NOMO-1 (cell line): Measurements from ENCODE around the gene PRIMPOL.
"Not testable (repeated sequence)": the region's sequence is repeated elsewhere in the genome, so short reads cannot be mapped to it uniquely, and the experiment has no call there.

Experiments
- DNase-seq, 2 experiments: peaks; one replicate each; lab custom pipeline; 2025; ENCODE audit not compliant: unreplicated experiment in 2 of 2; lab: John Stamatoyannopoulos, UW

PRIMPOL gene

DNA sequence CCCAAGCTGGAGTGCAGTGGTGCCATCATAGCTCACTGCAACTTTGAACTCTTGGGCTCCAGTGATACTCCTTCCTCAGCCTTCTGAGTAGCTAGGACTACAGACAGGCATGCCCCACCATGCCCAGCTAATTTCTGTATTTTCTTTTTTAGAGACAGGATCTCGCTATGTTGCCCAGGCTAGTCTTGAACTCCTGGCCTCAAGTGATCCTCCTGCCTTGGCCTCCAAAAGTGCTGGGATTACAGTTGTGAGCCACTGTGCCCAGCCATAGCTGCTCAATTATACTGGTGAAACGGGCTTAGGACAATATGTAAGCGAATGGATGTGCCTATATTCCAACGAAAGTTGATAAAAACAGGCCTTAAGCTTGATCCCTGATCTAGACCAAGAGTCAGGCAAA is 13.4 kb upstream of the PRIMPOL start:
- no peak for DNase-seq

DNA sequence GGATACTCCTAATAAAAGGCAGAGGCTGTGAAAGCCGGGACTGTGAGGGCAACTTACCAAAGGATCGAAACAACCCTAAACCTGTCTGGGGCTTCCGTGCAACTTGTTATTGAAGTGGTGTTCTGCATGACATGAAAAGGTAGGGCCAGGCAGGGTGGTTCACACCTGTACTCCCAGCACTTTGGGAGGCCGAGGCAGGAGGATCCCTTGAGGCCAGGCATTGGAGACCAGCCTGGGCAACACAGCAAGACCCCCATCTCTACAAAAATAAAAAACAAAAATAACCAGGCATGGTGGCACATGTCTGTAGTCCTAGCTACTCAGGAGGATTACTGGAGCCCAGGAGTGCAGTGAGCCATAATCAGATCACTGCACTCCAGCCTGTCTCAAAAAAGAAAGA is 12.6 kb upstream of the PRIMPOL start:
- DNase-seq: no peak

DNA sequence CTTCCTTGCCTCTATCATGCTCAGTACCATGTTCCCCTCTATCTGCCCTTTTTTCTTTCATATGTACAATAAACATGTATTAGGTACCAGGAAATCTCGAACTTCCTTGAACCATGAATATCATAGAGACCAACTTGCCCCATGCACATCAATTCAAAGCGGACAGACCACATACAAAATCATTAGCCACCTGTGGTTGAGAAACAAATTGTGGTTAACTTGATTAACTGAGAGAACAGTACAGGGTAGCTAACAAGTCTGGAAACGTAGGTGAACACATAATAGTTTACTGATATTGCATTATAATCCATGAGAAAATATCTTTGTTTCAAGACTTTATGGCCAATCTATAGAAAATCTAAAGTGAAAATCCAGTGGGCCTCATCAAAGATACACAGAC is 8.5 kb upstream of the PRIMPOL start:
- no peak for DNase-seq

DNA sequence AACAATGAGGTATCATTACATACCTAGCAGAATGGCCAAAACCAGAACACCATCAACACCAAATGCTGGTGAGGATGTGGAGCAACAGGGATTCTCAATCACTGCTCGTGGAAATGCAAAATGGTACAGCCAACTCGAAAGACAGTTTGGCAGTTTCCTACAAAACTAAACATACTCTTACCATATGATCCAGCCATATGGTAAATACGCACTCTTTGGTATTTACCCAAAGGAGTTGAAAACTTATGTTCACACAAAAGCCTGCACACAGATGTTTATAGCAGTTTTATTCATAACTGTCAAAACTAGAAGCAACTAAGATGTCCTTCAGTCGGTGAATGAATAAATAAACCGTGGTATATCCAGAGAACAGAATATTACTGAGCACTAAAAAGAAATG is 8.1 kb upstream of the PRIMPOL start:
- DNase-seq: no peak

DNA sequence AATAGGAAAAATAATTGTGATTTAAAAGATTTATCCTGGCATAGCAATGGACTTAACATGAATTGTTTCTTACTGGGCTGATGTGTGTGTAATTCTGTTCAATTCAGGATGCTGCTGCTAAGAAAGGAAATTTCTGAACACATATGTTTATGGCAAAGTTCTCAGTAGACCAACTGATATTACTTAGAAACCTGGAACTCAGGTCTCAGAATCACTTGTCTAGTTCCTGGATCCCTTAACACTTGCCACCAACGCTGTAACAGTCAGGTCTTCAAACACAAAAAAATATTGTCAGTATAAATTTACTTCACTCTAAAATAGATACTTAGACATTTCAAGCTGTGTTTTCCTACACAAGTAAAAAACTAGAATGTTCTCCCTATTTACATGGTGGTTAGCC is 5.8 kb upstream of the PRIMPOL start:
- no peak for DNase-seq

DNA sequence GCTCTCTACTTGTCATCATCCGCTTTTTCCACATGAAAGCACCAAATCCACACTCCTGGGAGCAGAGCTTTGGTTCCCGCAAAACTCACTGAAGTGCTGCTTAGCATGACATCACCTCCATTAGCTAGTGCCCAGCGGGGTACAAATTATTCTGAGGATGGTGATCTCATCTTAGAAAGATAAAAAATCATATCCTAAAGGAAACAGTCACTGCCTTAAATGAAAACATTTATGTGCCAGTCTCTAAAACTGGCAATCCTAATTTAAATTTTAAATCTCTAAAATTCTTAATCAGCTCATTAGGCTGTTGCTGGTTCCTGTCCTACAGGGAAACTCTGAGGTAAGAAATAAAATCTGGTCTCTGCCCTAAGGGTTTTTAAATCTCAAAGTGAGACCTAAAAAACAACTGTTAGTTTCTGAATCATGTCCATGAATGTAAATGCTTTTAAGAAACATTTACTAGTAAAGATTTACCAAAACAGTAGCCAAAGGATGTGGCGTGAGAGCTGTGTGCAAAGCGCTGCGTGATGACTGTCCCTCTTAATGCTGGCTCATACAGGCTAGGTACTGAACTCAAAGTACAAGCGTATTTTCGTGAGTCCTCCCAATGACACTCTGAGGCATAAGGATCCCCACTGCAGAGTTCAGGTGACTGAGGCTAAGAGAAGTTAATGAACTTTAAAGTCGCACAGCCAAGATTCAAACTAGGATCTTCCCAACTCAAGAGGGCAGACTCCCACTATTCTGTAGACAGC is 4.8 kb upstream of the PRIMPOL start:
- no peak for DNase-seq

DNA sequence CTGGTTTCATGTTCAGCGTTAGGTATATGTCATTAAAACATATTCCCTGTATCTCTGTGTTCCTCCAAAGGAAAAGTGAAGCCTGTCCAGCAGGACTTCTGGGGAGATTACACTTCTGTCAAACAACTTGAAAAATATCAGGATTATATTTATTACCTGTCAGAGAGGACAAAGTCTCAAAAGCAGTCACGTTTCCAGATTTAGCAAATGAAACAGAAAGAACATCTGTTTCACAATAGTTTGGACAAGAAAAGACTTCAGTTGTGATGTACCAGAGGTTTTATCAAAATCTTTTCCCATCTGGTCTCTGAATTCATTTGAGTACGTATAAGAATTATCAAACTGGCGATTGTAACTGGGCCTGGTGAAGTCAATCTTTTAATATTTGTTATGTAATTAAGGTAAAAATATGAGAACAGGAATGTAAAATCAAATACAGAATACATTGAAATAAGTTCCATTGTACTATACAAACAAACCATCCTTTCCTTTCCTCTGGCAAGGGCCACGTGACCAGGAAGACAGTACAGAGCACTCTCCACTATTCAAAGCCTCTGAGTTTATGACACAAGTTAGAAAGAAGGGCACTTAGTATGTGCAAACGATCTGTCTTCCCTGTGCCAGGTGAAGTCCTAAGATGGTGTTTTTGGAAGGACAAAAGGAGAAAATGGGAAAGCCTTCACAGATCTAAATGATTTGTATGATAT is 3.5 kb upstream of the PRIMPOL start:
- DNase-seq: no peak

DNA sequence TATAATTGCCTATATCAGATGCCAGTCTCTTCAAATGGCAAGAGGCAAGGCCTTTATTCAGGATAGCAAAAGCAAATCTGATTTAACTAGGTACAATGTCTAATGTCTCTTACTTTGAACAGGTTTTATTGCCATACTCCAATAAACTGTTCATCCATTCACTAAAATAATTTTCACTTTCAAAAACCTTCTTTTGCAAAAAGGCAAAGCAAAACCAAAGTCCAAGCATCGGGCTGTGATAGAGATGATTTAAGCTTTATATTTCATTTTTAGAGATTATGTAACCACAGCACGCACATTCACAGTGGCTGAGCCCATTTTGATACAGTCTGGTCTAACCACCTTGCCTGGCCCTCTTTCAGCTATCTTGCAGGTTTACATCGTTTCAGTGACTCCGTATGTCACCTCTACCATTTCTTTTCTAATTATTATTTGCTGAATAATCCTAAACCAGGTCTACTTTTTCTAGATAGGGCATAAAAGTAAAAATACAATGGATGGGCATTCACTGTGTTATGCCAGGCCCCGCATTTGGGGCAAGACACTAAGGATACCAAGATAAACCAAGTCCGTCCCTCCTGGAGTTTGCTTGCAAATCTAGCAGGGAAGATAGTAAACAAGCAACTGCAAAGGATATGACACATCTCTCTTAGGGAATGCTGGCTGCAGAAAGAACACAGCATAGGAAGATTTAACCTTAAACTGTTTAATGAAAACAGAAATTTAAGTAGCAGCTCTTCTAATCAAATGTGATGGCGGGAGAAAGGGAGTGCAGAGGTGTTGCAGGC is 2.1 kb upstream of the PRIMPOL start:
- no peak for DNase-seq

DNA sequence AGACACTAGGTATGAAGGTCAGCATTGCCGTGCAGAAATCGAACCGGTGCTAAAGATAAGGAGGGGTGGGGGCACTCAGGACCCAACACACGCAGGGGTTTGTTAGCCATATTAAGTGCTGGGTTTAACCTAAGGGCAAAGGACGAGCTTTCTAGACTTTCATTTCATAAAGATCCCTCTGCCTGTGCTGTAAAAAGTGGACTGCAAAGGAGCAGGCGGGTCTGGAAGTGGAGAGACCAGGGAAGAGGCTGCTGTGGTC is 1.6 kb upstream of the PRIMPOL start:
- no peak for DNase-seq

DNA sequence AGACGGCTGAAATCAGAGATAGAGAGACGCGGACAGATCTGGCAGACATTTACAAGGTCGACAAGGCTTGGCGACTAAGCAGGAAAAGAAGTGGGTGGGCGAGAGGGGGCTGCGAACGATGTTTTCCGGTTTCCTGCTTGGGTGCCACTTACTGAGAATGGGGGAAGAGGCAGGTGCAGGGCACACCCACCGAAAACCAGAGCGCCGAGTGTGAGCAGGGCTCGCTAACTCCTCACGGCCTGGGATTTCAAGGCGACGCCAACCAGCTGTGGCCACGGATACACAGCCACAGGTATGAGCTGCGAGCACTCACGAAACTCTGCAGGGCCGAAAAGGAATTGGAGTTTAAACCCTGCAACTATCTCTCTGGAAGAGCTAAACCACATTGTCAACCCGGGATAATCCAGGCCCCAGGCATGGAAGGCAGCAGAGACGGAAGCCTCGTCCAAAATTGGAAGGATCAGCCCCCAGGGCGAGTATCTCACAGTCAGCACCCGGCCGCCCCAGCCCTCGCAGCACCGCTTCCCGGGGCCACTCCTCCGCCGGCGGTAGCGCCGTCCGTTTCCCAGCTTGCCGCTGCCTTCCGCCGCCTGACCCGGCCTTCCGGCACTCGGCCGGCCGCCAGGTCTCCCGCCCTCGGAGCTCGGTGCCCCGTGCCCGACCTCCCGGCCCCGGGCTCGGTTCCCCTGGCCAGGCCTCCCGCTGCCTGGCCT is 1.1 kb upstream of the PRIMPOL start:
- peak; percentile 11 to 22 for DNase-seq

DNA sequence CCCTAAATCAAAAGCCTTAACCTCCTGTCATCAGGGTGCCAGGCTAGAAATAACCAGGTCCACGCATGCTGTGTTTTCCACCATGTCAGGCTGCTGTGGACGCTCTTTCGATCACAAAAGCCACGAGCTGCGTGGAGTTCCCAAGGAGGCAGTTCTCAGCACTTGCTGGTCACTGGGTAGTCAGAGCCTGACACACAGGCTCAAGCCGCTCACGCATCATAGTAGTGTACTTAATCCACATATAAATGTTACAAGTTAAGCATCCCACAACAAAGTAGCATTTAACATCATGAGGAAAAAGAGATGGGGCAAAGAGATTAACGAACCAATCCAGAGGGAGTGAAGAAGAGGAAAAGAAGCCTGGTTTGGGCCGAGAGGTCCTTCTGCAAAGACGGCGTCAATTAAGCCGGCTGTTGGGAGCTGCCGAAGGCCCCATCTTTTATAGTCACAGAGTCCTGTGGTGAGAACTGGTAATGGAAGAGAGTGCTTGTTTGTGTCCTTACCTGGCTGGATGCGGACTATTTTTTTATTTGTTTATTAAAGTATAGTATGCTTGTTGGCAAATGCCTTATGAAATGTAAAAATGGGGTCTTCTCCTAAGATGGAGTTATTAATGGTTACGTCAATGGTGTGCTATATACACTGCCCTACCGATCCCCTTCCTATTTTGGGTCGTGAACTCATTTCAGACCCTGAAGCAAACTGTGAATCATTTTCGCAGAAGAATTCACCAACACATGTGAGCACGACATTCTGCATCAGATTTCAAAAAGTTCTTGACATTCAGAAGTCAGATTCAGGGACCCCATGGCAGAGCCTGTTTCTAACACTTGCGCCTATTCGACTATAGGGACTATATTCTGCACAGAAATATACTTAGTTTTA is 675 bp downstream of the PRIMPOL start:
- DNase-seq: peak in 1 of 2 experiments; percentile 26

DNA sequence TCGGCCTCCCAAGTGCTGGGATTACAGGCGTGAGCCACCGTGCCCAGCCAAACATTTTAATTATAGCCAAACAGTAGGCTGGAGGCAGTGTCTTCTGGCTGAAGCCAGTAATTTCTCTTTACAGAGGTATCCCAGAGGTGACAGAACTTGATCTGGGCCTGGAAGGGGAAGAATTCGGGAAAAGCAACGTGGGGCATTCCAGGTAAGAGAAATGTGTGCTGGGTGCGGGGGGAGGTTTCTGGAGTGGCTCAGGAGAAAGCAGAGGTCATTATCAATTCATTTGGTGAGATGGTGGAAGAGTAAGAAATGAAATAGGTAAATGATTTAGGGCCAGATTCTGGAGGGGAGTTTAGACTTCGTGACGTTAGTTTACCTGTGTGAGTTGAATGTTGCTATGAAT is 2.4 kb downstream of the PRIMPOL start:
- DNase-seq: no peak

DNA sequence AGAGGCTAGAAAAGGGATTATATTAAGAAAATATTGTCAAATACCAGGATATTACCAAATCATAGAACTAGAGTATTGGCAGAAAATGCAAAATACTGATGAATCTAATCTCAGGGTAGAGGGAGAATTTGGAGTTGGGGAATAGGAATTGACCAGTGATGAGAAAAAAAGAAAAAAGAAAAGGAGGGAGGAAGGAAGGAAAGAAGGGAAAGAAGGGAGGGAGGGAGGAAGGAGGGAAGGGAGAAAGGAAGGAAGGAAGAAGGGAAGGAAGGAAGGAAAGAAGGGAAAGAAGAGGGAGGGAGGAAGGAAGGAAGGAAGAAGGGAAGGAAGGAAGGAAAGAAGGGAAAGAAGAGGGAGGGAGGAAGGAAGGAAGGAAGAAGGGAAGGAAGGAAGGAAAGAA is 3.1 kb downstream of the PRIMPOL start:
- DNase-seq: not testable (repeated sequence)

DNA sequence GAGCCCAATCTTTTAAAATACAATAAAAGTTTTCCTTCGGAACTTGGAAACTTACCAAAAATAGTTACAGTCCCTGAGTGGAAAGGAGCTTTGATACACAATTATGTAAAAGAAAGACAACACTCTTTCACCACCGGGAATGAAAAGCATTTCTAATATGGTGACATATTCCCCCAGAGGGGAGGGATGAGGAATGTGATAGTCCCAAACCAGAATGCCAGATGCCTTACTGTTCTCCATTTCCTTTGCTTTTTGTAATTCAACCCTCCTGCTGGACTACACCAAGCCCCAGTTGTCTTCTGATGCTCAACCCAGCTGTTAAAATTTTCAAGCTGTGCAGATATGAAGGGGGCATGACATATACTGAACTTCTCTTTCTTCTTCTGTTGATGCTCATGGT is 4.1 kb downstream of the PRIMPOL start:
- DNase-seq: no peak

DNA sequence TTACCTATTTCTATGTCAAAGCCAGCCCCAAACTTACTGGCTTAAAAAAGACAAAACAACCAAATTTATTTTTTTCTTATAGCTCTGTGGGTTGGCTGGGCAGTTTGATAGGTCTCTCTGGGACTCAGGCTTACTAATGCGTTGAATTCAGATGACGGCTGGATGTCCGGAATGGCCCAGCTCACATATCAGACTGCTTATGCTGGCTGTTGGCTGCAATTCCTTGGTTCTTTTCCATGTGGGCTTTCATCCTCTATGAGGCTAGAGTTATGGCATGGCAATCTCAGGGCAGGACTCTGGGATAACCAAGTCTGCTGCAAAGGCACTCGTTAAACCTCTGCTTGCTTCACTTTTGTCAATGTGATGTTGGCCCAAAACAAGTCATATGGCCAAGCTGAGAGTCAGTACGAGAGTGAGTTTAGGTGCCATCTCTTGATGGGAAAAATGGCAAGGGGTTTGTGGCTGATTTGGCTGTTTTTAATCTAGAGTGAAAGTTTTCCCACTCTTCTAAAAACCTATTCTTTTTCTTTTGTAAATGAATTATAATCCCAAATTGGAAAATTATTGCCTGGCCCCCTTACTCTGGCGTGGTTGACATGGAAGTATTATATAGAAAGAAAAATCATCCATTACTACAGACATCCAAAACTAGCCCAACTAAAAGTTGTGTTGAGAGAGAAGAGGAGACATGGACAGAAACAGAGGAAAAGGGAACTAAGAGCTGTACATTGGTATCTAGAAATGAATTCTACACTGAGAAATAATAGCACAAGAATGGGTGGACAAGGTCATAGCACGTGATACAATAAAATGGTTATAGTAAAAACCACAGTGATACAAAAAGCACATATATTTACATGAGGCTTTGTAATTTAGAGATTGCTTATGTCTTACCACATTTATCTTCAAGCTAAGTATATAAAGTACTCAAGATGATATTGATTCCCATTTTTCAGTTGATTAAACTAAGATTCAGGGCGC is 6.6 kb downstream of the PRIMPOL start:
- DNase-seq: no peak

DNA sequence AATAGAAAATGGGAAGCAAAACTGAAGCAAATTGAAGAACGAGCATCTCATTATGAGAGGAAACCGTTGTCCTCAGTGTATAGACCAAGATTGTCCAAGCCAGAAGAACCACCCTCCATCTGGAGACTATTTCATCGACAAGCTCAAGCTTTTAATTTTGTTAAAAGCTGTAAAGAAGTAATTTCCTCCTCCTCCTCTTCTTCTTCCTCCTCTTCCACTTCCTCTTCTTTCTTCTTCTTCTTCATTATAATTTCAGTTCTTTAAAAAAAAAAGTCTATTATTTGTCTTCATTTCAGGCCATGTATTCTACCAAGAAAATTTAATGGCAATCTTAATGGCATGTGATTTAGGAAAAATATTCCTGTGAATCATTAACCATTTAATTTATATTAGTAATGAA is 7.6 kb downstream of the PRIMPOL start:
- DNase-seq: peak in 1 of 2 experiments; percentile 34

DNA sequence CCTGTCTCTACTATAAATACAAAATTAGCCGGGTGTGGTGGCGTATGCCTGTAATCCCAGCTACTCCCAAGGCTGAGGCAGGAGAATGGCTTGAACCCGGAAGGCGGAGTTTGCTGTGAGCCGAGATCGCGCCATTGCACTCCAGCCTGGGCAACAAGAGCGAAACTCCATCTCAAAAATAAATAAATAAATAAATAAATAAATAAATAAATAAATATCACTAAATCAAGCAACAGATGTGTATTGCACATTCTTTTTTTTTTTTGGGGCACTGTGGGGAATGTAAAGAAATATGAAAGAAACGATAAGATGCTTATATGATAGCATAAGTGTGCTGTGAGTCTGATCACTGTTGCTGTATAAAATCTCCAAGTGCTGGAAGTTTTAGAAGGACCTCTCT is 8.3 kb downstream of the PRIMPOL start:
- DNase-seq: not testable (repeated sequence)

DNA sequence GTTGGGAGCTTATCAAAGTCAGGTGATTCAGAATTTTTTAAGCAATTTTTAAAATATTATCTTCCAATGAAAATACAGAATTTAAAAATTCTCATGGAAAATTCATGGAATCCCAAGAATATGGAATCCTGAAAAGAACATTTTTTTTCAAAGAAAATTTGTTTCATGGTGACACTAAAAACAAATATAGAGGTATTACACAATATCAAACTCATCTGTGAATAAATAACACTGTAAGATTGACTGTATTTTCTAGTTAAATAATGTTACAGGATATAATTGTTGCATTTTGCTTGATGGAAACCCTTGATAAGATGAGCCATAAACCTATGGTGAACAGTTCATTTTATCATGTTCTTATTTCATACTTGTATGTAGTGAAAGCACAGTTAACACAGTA is 11.4 kb downstream of the PRIMPOL start:
- no peak for DNase-seq

DNA sequence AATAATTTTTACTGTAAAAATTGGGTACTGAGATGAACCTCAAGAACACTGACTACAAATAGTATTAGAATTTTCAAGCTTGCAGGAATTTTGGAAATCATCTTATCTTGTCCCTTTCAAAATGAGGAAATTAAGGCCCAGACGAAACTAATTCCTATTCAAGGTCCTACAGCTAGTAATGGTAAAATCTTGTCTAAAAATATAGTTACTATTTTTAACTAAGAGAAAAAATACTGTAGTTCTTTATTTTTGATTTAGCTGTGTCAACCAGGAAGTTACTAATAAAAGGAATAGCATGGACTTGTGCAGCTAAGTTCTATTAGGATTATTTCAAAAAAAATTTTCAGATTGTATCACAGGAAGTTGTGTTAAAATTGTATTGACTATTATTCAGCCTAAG is 12.7 kb downstream of the PRIMPOL start:
- peak in 1 of 2 experiments; percentile 23 for DNase-seq
